GF-D8 (cell line): ENCODE data around the gene NOSIP.
"Not testable (repeated sequence)": the region's sequence is repeated elsewhere in the genome, so short reads cannot be mapped to it uniquely, and the experiment has no call there.

ENCODE experiments used
- DNase-seq: peaks from one replicate; lab custom pipeline; 2025; lab: John Stamatoyannopoulos, UW

NOSIP gene

GRCh38 chr19:49580264-49581006, at the start of gene NOSIP:
Gene NOSIP (minus strand): TSS chr19:49580556. CDS start chr19:49560691, 19,865 bp downstream.
- peak; percentile 85 for DNase-seq

- no peak for DNase-seq
Measured at GRCh38 chr19:49629659-49630058, 49.3 kb upstream of the NOSIP start.

- no peak for DNase-seq
Measured at GRCh38 chr19:49626226-49626625, 45.9 kb upstream of the NOSIP start.

- no peak for DNase-seq
Measured at GRCh38 chr19:49624967-49625910, 44.9 kb upstream of the NOSIP start.

GRCh38 chr19:49617860-49618259, 37.5 kb upstream of the NOSIP start:
- not testable (repeated sequence) for DNase-seq

GRCh38 chr19:49616945-49617344, 36.6 kb upstream of the NOSIP start:
- DNase-seq = no peak

- DNase-seq = no peak
Measured at GRCh38 chr19:49616532-49616931, 36.2 kb upstream of the NOSIP start.

- DNase-seq = no peak
Measured at GRCh38 chr19:49615861-49616260, 35.5 kb upstream of the NOSIP start.

GRCh38 chr19:49614096-49614833, 33.9 kb upstream of the NOSIP start:
- no peak for DNase-seq

- DNase-seq = no peak
Measured at GRCh38 chr19:49613374-49613773, 33.0 kb upstream of the NOSIP start.

- no peak for DNase-seq
Measured at GRCh38 chr19:49609499-49610092, 29.2 kb upstream of the NOSIP start.

- DNase-seq = no peak
Measured at GRCh38 chr19:49605605-49606004, 25.2 kb upstream of the NOSIP start.

- no peak for DNase-seq
Measured at GRCh38 chr19:49602806-49603205, 22.4 kb upstream of the NOSIP start.

- DNase-seq = no peak
Measured at GRCh38 chr19:49601482-49602038, 21.2 kb upstream of the NOSIP start.

GRCh38 chr19:49599378-49600295, 19.3 kb upstream of the NOSIP start:
- no peak for DNase-seq

GRCh38 chr19:49597703-49597974, 17.3 kb upstream of the NOSIP start:
- DNase-seq = no peak

- DNase-seq = no peak
Measured at GRCh38 chr19:49596954-49597702, 16.8 kb upstream of the NOSIP start.

GRCh38 chr19:49596407-49596806, 16.1 kb upstream of the NOSIP start:
- DNase-seq = no peak

GRCh38 chr19:49595819-49596404, 15.6 kb upstream of the NOSIP start:
- DNase-seq = no peak
